H9 (cell line): ENCODE results near the gene UPF3B. TPM values are rescaled to one million over a fixed set of nuclear protein-coding genes. Genes with fewer than 3 reads are reported as not detected.

ENCODE experiments used
- DNase-seq: peaks from one replicate; pipeline ENCODE4 v3.0.0-alpha.2; 2017
- H2AFZ ChIP-seq: one replicate; pipeline ENCODE4 v1.6.1; 2013; ENCODE audit warnings: mild to moderate bottlenecking, low read length, control low read depth, moderate library complexity
- H2AK5ac ChIP-seq: 2 replicates; pipeline ENCODE4 v1.6.1; 2013; ENCODE audit warnings: low read length, control low read depth, mixed read lengths; ENCODE audit not compliant: insufficient read length
- H2BK120ac ChIP-seq: one replicate; pipeline ENCODE4 v1.6.1; 2013; ENCODE audit warnings: low read depth, mild to moderate bottlenecking, low read length, control low read depth, inconsistent platforms; ENCODE audit not compliant: poor library complexity, severe bottlenecking
- H2BK12ac ChIP-seq: 2 replicates; pipeline ENCODE4 v1.6.1; 2013; ENCODE audit warnings: low read length, control low read depth, mixed read lengths, low read depth; ENCODE audit not compliant: insufficient read length
- H2BK15ac ChIP-seq: 2 replicates; pipeline ENCODE4 v1.6.1; 2013; ENCODE audit warnings: low read depth, low read length, control low read depth
- H2BK20ac ChIP-seq: one replicate; pipeline ENCODE4 v1.6.1; 2013; ENCODE audit warnings: low read depth, mild to moderate bottlenecking, low read length, control low read depth, inconsistent platforms; ENCODE audit not compliant: poor library complexity, severe bottlenecking
- H2BK5ac ChIP-seq: 2 replicates; pipeline ENCODE4 v1.6.1; 2013; ENCODE audit warnings: low read length, control low read depth, mixed read lengths; ENCODE audit not compliant: insufficient read length
- H3K14ac ChIP-seq: 2 replicates; pipeline ENCODE4 v1.6.1; 2013; ENCODE audit warnings: low read length, control low read depth; ENCODE audit not compliant: insufficient read depth
- H3K18ac ChIP-seq: 2 replicates; pipeline ENCODE4 v1.6.1; 2013; ENCODE audit warnings: low read depth, mild to moderate bottlenecking, mixed read lengths, low read length, control low read depth; ENCODE audit not compliant: insufficient read length
- H3K23ac ChIP-seq: 2 replicates; pipeline ENCODE4 v1.6.1; 2013; ENCODE audit warnings: low read length, control low read depth, mixed read lengths, low read depth; ENCODE audit not compliant: insufficient read length
- H3K23me2 ChIP-seq: 2 replicates; pipeline ENCODE4 v1.6.1; 2013; ENCODE audit warnings: low read depth, mild to moderate bottlenecking, mixed read lengths, low read length, control low read depth; ENCODE audit not compliant: insufficient read length, poor library complexity, severe bottlenecking
- H3K27ac ChIP-seq: 2 replicates; pipeline ENCODE4 v1.5.1; 2013; ENCODE audit warnings: low read length, control low read depth, mixed read lengths, low read depth; ENCODE audit not compliant: insufficient read length
- H3K27me3 ChIP-seq: 2 replicates; pipeline ENCODE4 v1.6.1; 2013; ENCODE audit warnings: low read length, control low read depth, inconsistent platforms; ENCODE audit not compliant: insufficient read depth
- H3K4ac ChIP-seq: 2 replicates; pipeline ENCODE4 v1.6.1; 2013; ENCODE audit warnings: low read depth, mild to moderate bottlenecking, control low read depth, inconsistent platforms, low read length, moderate library complexity
- H3K4me1 ChIP-seq: 2 replicates; pipeline ENCODE4 v1.6.1; 2013; ENCODE audit warnings: low read length, control low read depth, inconsistent platforms; ENCODE audit not compliant: insufficient read depth
- H3K4me2 ChIP-seq: 2 replicates; pipeline ENCODE4 v1.6.1; 2013; ENCODE audit warnings: low read length, control low read depth, mixed read lengths; ENCODE audit not compliant: insufficient read length, insufficient read depth
- H3K56ac ChIP-seq: 2 replicates; pipeline ENCODE4 v1.6.1; 2013; ENCODE audit warnings: low read depth, mild to moderate bottlenecking, mixed read lengths, low read length, control low read depth; ENCODE audit not compliant: insufficient read length
- H3K79me1 ChIP-seq: 2 replicates; pipeline ENCODE4 v1.6.1; 2013; ENCODE audit warnings: low read depth, mild to moderate bottlenecking, moderate library complexity, low read length, control low read depth, inconsistent platforms; ENCODE audit not compliant: insufficient read depth, poor library complexity, severe bottlenecking
- H3K79me2 ChIP-seq: 2 replicates; pipeline ENCODE4 v1.6.1; 2013; ENCODE audit warnings: low read length, control low read depth, inconsistent platforms; ENCODE audit not compliant: insufficient read depth
- H3K9ac ChIP-seq: 2 replicates; pipeline ENCODE4 v1.6.1; 2013; ENCODE audit warnings: low read length, control low read depth, mixed read lengths; ENCODE audit not compliant: insufficient read length; ENCODE audit errors: extremely low read depth
- H3K9me3 ChIP-seq: one replicate; pipeline ENCODE4 v1.6.1; 2013; ENCODE audit warnings: low read depth, low read length, inconsistent platforms; ENCODE audit not compliant: control insufficient read depth
- H3T11ph ChIP-seq: one replicate; pipeline ENCODE4 v1.6.1; 2013; ENCODE audit warnings: mild to moderate bottlenecking, low read length, control low read depth, inconsistent platforms
- H4K20me1 ChIP-seq: one replicate; pipeline ENCODE4 v1.6.1; 2013; ENCODE audit not compliant: control insufficient read depth, insufficient read length, insufficient read depth
- H4K5ac ChIP-seq: 2 replicates; pipeline ENCODE4 v1.6.1; 2013; ENCODE audit warnings: low read depth, mild to moderate bottlenecking, mixed read lengths, low read length, control low read depth; ENCODE audit not compliant: insufficient read length
- H4K8ac ChIP-seq: replicated peaks from 2 replicates; pipeline ENCODE4 v1.6.1; 2013; ENCODE audit warnings: low read length, control low read depth, mixed read lengths, low read depth; ENCODE audit not compliant: insufficient read length
- H4K91ac ChIP-seq: 2 replicates; pipeline ENCODE4 v1.6.1; 2013; ENCODE audit warnings: low read depth, mild to moderate bottlenecking, moderate library complexity, mixed read lengths, low read length, control low read depth; ENCODE audit not compliant: insufficient read length
- H3K27ac Mint-ChIP-seq, 3 experiments: 2 replicates in 2 of 3; 3 replicates in 1 of 3; pipeline ENCODE4 v1.8.0; 2020 to 2021; ENCODE audit warnings: mixed read lengths in 3 of 3, mild to moderate bottlenecking in 1 of 3, moderate library complexity in 1 of 3
- H3K27me3 Mint-ChIP-seq: 2 replicates; pipeline ENCODE4 v1.8.0; 2021; ENCODE audit warnings: low read depth, mild to moderate bottlenecking, moderate library complexity, mixed read lengths
- H3K36me3 Mint-ChIP-seq, 3 experiments: 2 replicates in 2 of 3; 3 replicates in 1 of 3; pipeline ENCODE4 v1.8.0; 2020 to 2021; ENCODE audit warnings: low read depth in 3 of 3, mixed read lengths in 3 of 3; ENCODE audit not compliant: insufficient read depth in 1 of 3
- H3K4me1 Mint-ChIP-seq, 2 experiments: 2 replicates each; pipeline ENCODE4 v1.8.0; 2020; ENCODE audit warnings: mixed read lengths in 2 of 2
- H3K4me3 Mint-ChIP-seq, 2 experiments: 2 replicates in 1 of 2; 3 replicates in 1 of 2; pipeline ENCODE4 v1.8.0; 2020 to 2021; ENCODE audit warnings: mild to moderate bottlenecking in 2 of 2, mixed read lengths in 2 of 2, moderate library complexity in 1 of 2
- H3K9me3 Mint-ChIP-seq, 2 experiments: 2 replicates in 1 of 2; 3 replicates in 1 of 2; pipeline ENCODE4 v1.8.0; 2020; ENCODE audit warnings: mild to moderate bottlenecking in 2 of 2, mixed read lengths in 2 of 2, moderate library complexity in 1 of 2
- WGBS: extraction: QIAGEN DNeasy Blood & Tissue Kit; methylation state at CpG from one replicate; pipeline ENCODE4 v1.1.7; 2013; ENCODE audit warnings: missing lambda C conversion rate, low lambda C conversion rate, mixed read lengths; ENCODE audit not compliant: insufficient read length; ENCODE audit errors: extremely low coverage; 5-methylcytosine and 5-hydroxymethylcytosine counted together
- total RNA-seq: library from RNA; stranded (reverse); gene quantifications from 2 replicates; pipeline ENCODE4 v1.2.1, GENCODE V29; 2021
- TF ChIP-seq, protein P1 (sequence below): fragments of 200-600 bp; sonication (generic); conservative IDR thresholded peaks from 3 replicates; pipeline ENCODE4 v1.8.0; 2021; ENCODE audit warnings: antibody characterized with exemption, mild to moderate bottlenecking

The UPF3B gene
- total RNA-seq, 1 experiment from 2014 or later = 31.5 TPM

DNA sequence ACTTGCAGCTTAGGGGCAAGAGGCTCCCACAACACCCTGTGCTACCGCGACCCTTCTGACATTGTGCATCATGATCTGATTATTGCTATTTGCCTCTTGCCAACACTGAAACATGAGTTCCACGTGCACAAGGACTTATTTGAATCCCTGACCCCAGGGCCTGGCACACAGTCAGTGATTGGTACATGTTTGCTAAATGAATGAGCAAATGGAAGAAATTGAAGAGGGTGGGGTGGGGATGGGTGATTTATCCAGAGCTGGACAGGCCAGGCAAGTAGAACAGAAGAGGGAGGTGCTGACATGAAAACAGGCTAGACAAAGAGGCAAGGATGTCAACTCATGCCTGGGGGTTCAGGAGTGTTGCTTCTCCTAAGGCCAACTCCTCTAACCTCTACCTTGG lies 36.5 kb downstream of the UPF3B start:
- Histone ChIP-seq H3K14ac (no peak overlapping the region), H3K27me3 (no peaks in the 10 kb centered on the region), H2BK120ac (no peak overlapping the region), H3K23ac (no peak overlapping the region), H3K79me2 (no peaks in the 10 kb centered on the region), H3K56ac (no peak overlapping the region), H4K20me1 (no peaks in the 10 kb centered on the region), H3K4me1 (no peaks in the 10 kb centered on the region), H2BK15ac (no peak overlapping the region; the same call in 1 of the 2 replicates), H3K27ac (no peak overlapping the region), H3K4me2 (no peak overlapping the region), H3K9me3 (peaks cover 40% of the 10 kb centered on the region), H2AK5ac (no peak overlapping the region), H3K4ac (no peak overlapping the region), H4K91ac (no peak overlapping the region), H4K5ac (no peak overlapping the region), H2BK5ac (no peak overlapping the region), H4K8ac (no peak overlapping the region), H2BK12ac (no peak overlapping the region), H3K23me2 (no peaks in the 10 kb centered on the region), H3T11ph (no peak overlapping the region), H2BK20ac (no peak overlapping the region), H3K18ac (no peak overlapping the region), H2AFZ (no peak overlapping the region), H3K79me1 (no peaks in the 10 kb centered on the region), H3K9ac (no peak overlapping the region)
- peaks cover 0 to 3% (median 2%) of the 10 kb centered on the region in 3 experiments; a peak in 3 of 7 replicates for H3K36me3 Mint-ChIP-seq
- H3K9me3 Mint-ChIP-seq = peaks cover 67 to 68% of the 10 kb centered on the region in 2 experiments
- DNase-seq = no peak
- no peak overlapping the region for H3K27ac Mint-ChIP-seq
- peaks cover 2% of the 10 kb centered on the region for H3K27me3 Mint-ChIP-seq
- no peak overlapping the region for H3K4me3 Mint-ChIP-seq
- TF ChIP-seq, protein P1, sequence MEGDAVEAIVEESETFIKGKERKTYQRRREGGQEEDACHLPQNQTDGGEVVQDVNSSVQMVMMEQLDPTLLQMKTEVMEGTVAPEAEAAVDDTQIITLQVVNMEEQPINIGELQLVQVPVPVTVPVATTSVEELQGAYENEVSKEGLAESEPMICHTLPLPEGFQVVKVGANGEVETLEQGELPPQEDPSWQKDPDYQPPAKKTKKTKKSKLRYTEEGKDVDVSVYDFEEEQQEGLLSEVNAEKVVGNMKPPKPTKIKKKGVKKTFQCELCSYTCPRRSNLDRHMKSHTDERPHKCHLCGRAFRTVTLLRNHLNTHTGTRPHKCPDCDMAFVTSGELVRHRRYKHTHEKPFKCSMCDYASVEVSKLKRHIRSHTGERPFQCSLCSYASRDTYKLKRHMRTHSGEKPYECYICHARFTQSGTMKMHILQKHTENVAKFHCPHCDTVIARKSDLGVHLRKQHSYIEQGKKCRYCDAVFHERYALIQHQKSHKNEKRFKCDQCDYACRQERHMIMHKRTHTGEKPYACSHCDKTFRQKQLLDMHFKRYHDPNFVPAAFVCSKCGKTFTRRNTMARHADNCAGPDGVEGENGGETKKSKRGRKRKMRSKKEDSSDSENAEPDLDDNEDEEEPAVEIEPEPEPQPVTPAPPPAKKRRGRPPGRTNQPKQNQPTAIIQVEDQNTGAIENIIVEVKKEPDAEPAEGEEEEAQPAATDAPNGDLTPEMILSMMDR = no peak
- H3K4me1 Mint-ChIP-seq = no peaks in the 10 kb centered on the region
- no CpG with 5 or more reads among the region's 3 CpGs for WGBS
